Sigmoid colon (tissue), 4 donors: ENCODE results near the gene TMEM74B.

ENCODE experiments used
- CTCF ChIP-seq, 4 experiments: fragments of 450-650 bp in 3 of 4; fragments of 200-600 bp in 1 of 4; IDR thresholded peaks; one replicate each; pipeline ENCODE4 v1.5.1; 2016 to 2019; ENCODE audit warnings: antibody characterized with exemption in 4 of 4, mild to moderate bottlenecking in 3 of 4, moderate library complexity in 2 of 4
- EP300 ChIP-seq, 4 donors: sonication (generic); formaldehyde crosslinking; IDR thresholded peaks; one replicate each; pipeline ENCODE4 v1.6.1; 2017; ENCODE audit warnings: antibody characterized with exemption in 4 of 4

GRCh38 chr20:1184260-1184637 is 532 bp downstream of the TMEM74B start:
- TF ChIP-seq EP300 (IDR thresholded peaks at IDR 0.05) = no peak
- no peak for TF ChIP-seq CTCF (IDR thresholded peaks at IDR 0.05)
